ENCODE measurements around the gene RPL21. TPM values are rescaled to one million over a fixed set of nuclear protein-coding genes. Genes with fewer than 3 reads are reported as not detected.

The RPL21 gene
- 100 to 1,000 TPM; 424 to 949 TPM for total RNA-seq

DNA sequence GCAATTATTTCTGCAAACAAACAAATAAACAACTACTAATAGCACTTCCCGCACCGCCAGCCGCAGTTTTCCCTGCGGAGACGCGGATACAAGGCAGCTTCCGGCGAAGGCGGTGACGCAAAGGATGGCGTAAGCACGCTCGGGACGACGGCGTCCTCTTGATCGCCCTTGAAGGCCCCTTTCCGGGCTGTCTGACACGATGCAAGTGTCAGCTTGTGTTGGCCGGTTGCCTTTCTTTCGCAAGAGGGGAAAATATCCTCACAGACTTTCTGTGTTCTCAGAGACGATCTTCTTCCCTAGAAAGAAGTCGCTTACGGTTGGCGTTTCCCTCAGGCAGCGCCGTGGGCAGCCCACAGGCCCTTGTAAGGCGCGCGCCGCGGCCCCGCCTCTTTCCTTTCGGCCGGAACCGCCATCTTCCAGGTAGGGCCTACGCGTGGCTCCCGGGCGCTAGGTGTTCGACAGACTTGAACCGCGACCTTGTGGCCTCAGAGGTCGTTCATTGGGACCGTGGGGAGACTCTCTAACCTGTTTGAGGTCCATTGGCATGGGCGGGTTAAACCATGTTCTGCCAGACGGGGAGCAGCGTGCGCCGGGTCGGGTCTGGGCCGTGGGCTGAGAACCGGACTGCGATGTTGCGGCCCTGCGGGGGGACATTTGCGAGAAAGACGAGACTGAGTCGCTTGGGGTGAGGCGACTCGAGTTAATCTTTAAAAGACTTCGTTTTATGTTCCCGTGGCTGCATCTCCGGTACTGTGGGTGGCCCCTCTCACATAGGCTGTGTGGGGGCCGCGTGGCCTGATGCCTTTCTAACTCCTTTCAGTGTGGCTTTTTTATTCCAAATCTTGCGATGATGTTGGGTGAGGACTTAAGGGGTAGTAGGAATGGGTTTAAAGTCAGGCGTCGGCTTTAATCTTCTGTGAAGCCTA is at the start of gene RPL21:
TSS of gene RPL21 (plus strand) at position 393 of the 926 bp plus-strand sequence. CDS start 2,219 bp downstream, outside the sequence.
- H3K9me3 ChIP-seq, result no peaks in the 10 kb centered on the region
- peaks cover 19% of the 10 kb centered on the region for H3K36me3 ChIP-seq
- peak within 1 kb of the TSS; percentile 95 to 96 for H3K27ac ChIP-seq
- TF ChIP-seq, protein P1, sequence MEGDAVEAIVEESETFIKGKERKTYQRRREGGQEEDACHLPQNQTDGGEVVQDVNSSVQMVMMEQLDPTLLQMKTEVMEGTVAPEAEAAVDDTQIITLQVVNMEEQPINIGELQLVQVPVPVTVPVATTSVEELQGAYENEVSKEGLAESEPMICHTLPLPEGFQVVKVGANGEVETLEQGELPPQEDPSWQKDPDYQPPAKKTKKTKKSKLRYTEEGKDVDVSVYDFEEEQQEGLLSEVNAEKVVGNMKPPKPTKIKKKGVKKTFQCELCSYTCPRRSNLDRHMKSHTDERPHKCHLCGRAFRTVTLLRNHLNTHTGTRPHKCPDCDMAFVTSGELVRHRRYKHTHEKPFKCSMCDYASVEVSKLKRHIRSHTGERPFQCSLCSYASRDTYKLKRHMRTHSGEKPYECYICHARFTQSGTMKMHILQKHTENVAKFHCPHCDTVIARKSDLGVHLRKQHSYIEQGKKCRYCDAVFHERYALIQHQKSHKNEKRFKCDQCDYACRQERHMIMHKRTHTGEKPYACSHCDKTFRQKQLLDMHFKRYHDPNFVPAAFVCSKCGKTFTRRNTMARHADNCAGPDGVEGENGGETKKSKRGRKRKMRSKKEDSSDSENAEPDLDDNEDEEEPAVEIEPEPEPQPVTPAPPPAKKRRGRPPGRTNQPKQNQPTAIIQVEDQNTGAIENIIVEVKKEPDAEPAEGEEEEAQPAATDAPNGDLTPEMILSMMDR (IDR thresholded peaks at IDR 0.05), result no peak
- no peaks in the 10 kb centered on the region for H3K27me3 ChIP-seq
- peak within 1 kb of the TSS; percentile 90 to 99 for H3K4me3 ChIP-seq
- DNase-seq (ENCODE audit: low spot score), result peak; percentile 97
- peaks cover 0 to 43% of the 10 kb centered on the region in 2 donors for H3K4me1 ChIP-seq

DNA sequence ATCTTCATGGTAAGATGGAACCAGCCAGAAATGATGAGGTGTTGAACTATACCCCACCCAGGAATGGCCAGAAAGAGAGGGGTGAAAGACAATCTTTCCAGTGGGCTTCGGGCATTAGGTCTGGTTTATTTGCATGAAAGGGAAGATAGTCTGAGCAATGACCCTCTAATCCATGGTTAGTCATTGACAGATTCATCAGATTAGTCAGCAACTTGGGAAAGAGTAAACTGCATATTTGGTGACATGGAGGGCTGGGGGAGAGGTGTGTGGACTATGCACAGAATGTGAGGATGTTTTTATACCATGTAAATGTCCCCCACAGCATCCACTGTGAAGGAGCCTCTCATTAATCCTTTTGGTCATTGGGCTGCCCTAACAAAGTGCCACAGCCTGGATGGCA is 49.7 kb upstream of the RPL21 start:
- H3K36me3 ChIP-seq, result no peaks in the 10 kb centered on the region
- no peak overlapping the region for H3K4me3 ChIP-seq
- H3K9me3 ChIP-seq, result no peaks in the 10 kb centered on the region
- H3K4me1 ChIP-seq, result no peaks in the 10 kb centered on the region
- H3K27ac ChIP-seq, result no peak overlapping the region
- no peak for DNase-seq (ENCODE audit: low spot score)
- no peaks in the 10 kb centered on the region for H3K27me3 ChIP-seq
- TF ChIP-seq, protein P1 (IDR thresholded peaks at IDR 0.05), result no peak

DNA sequence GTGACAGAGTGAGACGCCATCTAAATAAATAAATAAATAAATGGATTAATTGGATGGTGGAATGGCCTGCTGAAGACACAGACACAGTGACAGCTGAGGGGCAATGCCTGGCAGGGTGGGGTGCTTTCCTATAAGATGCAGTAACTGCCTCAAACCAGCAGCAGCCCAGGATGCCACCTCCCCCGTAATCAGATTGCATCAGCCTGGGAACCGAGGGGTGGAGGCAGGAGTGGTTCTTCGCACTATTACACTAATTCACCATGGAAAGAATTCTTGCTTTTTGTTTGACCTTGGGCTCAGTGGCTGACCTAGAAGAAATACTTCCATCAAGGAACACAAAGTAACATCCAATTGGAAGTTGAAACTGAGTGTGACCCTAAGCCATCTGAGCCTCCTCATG is 48.2 kb upstream of the RPL21 start:
- H3K4me1 ChIP-seq, result no peaks in the 10 kb centered on the region
- DNase-seq (ENCODE audit: low spot score), result no peak

DNA sequence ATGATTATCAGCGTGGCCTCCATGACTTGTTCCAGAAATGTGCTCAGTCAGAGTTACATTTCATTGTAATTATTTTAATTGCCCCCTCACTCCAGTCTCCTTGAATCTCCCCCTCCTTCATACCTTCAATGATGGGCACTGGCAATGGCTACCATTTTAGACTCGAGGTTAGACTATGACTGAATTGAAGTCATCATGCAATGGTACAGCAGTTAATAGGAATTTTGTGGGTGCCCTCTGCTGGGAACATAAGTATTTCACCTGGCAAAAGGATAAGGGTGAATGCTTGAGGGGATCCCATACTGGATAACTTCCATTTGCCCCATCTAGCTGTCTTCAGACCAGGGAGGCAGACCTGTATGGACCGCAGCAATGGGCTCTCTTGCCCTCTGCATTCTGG is 47.5 kb upstream of the RPL21 start:
- peaks cover 0 to 3% of the 10 kb centered on the region in 2 donors for H3K9me3 ChIP-seq
- TF ChIP-seq, protein P1 (IDR thresholded peaks at IDR 0.05), result peak in 1 of 2 donors; percentile 32
- no peaks in the 10 kb centered on the region for H3K36me3 ChIP-seq
- DNase-seq (ENCODE audit: low spot score), result no peak
- H3K27ac ChIP-seq, result no peak overlapping the region
- H3K4me3 ChIP-seq, result no peak overlapping the region
- H3K4me1 ChIP-seq, result no peaks in the 10 kb centered on the region
- no peaks in the 10 kb centered on the region for H3K27me3 ChIP-seq

More for the DNA sequence above, 48.2 kb upstream of the RPL21 start:
- no peaks in the 10 kb centered on the region for H3K27me3 ChIP-seq
- H3K4me3 ChIP-seq, result no peak overlapping the region
- no peaks in the 10 kb centered on the region for H3K9me3 ChIP-seq
- TF ChIP-seq, protein P1 (IDR thresholded peaks at IDR 0.05), result no peak
- no peaks in the 10 kb centered on the region for H3K36me3 ChIP-seq
- no peak overlapping the region for H3K27ac ChIP-seq

DNA sequence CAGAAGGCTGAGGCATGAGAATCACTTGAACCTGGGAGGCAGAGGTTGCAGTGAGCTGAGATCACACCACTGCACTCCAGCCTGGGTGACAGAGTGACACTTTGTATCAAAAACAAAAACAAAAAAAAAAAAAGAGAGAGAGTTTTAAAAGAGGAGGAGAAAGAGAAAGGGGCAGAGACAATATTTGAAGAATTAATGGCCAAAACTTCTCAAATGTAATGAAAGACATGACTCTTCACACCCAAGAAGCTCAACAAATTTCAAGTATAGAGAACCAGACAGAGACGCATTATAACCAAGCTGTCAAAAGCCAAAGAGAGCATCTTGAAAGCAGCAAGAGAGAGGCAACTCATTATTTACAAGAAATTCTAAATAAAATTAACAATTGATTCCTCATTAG is 42.8 kb upstream of the RPL21 start:
- peaks cover 0 to 16% of the 10 kb centered on the region in 2 donors for H3K9me3 ChIP-seq
- DNase-seq (ENCODE audit: low spot score), result no peak
- TF ChIP-seq, protein P1 (IDR thresholded peaks at IDR 0.05), result no peak

More for the DNA sequence above, 42.8 kb upstream of the RPL21 start:
- H3K36me3 ChIP-seq, result no peaks in the 10 kb centered on the region
- H3K4me3 ChIP-seq, result no peak overlapping the region
- H3K4me1 ChIP-seq, result no peaks in the 10 kb centered on the region
- H3K27me3 ChIP-seq, result no peaks in the 10 kb centered on the region
- H3K27ac ChIP-seq, result no peak overlapping the region
